ENCODE results near the gene RBM38. TPM values are rescaled to one million over a fixed set of nuclear protein-coding genes. Genes with fewer than 3 reads are reported as not detected.
A peak's percentile ranks its signal among the peaks of the same experiment; 100 is the strongest.

RBM38 gene
- total RNA-seq, 1 donor from 2014 or later: 26.6 TPM

- Histone ChIP-seq H2AFZ (replicated peaks) (no peak overlapping the region), H3K79me2 (ENCODE audit: low read depth) (no peaks in the 10 kb centered on the region), H3F3A (ENCODE audit: low read depth) (no peaks in the 10 kb centered on the region), H3K4me1 (peaks cover 17% of the 10 kb centered on the region), H3K9me3 (ENCODE audit: low read depth) (no peaks in the 10 kb centered on the region), H3K36me3 (no peaks in the 10 kb centered on the region), H3K27ac (no peak overlapping the region), H3K9ac (no peak overlapping the region), H4K20me1 (ENCODE audit: low read depth) (no peaks in the 10 kb centered on the region), H3K4me2 (no peak overlapping the region), H3K27me3 (no peaks in the 10 kb centered on the region), H3K4me3 (no peak overlapping the region)
- no peak for DNase-seq (ENCODE audit: low spot score)
- Mint-ChIP-seq H3K27me3 (ENCODE audit: insufficient read depth, low read depth) (peaks cover 12% of the 10 kb centered on the region), H3K36me3 (no peaks in the 10 kb centered on the region), H3K4me1 (peaks cover 43% of the 10 kb centered on the region), H3K4me3 (no peak overlapping the region), H3K27ac (peak overlapping the region; percentile 86), H3K9me3 (peaks cover 4% of the 10 kb centered on the region)
- no peak for TF ChIP-seq EZH2 (IDR thresholded peaks at IDR 0.05)
- TF ChIP-seq CTCF (IDR thresholded peaks at IDR 0.05): no peak
- no peak for TF ChIP-seq EZH2phosphoT487 (IDR thresholded peaks at IDR 0.05)
Observed at GRCh38 chr20:57433657-57434389, 42.6 kb downstream of the RBM38 start.

GRCh38 chr20:57434390-57434700 is 43.1 kb downstream of the RBM38 start:
- no peaks in the 10 kb centered on the region for H3K79me2 ChIP-seq (ENCODE audit: low read depth)
- Mint-ChIP-seq H3K4me1 (peaks cover 43% of the 10 kb centered on the region), H3K27ac (peak overlapping the region; percentile 68), H3K9me3 (peaks cover 4% of the 10 kb centered on the region), H3K27me3 (ENCODE audit: insufficient read depth, low read depth) (peaks cover 12% of the 10 kb centered on the region), H3K36me3 (no peaks in the 10 kb centered on the region), H3K4me3 (no peak overlapping the region)
- H3K9me3 ChIP-seq (ENCODE audit: low read depth): no peaks in the 10 kb centered on the region
- H2AFZ ChIP-seq (replicated peaks): no peak overlapping the region
- no peak for TF ChIP-seq EZH2phosphoT487 (IDR thresholded peaks at IDR 0.05)
- TF ChIP-seq CTCF (IDR thresholded peaks at IDR 0.05): peak; percentile 38
- H3K4me2 ChIP-seq: no peak overlapping the region
- no peak overlapping the region for H3K27ac ChIP-seq
- no peak overlapping the region for H3K9ac ChIP-seq
- H3K36me3 ChIP-seq: no peaks in the 10 kb centered on the region
- no peaks in the 10 kb centered on the region for H3K27me3 ChIP-seq
- peak; percentile 36 for DNase-seq (ENCODE audit: low spot score)
- H3F3A ChIP-seq (ENCODE audit: low read depth): no peaks in the 10 kb centered on the region
- H3K4me3 ChIP-seq: no peak overlapping the region
- peaks cover 18% of the 10 kb centered on the region for H3K4me1 ChIP-seq
- no peaks in the 10 kb centered on the region for H4K20me1 ChIP-seq (ENCODE audit: low read depth)

DNA sequence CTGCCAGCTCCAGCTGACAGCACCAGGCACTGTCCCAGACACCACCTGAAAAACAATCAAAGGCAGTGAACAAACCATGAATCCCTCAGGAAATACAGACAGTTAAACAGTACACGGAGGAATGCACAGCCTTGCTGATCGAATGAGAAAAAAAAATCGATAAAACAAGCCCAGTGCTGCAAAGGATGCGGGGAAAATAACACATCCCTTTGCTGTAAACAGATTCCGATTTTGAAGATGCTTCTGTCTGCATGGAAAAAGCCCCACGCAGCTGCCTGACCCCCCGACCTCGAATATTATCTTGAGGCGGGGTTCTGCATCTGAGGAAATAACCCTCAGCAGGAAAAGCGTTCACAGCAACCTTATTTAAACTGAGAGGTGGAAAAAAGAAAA is 43.9 kb downstream of the RBM38 start:
- Histone ChIP-seq H3F3A (ENCODE audit: low read depth) (no peaks in the 10 kb centered on the region), H3K4me1 (peaks cover 23% of the 10 kb centered on the region), H2AFZ (replicated peaks) (no peak overlapping the region), H3K4me2 (no peak overlapping the region), H3K9ac (no peak overlapping the region), H3K79me2 (ENCODE audit: low read depth) (no peaks in the 10 kb centered on the region), H3K27me3 (no peaks in the 10 kb centered on the region), H3K9me3 (ENCODE audit: low read depth) (no peaks in the 10 kb centered on the region), H4K20me1 (ENCODE audit: low read depth) (no peaks in the 10 kb centered on the region), H3K4me3 (no peak overlapping the region), H3K27ac (no peak overlapping the region), H3K36me3 (no peaks in the 10 kb centered on the region)
- Mint-ChIP-seq H3K27me3 (ENCODE audit: insufficient read depth, low read depth) (peaks cover 14% of the 10 kb centered on the region), H3K27ac (peak overlapping the region; percentile 90), H3K4me1 (peaks cover 50% of the 10 kb centered on the region), H3K36me3 (no peaks in the 10 kb centered on the region), H3K9me3 (peaks cover 4% of the 10 kb centered on the region), H3K4me3 (no peak overlapping the region)
- no peak for TF ChIP-seq EZH2phosphoT487 (IDR thresholded peaks at IDR 0.05)
- TF ChIP-seq CTCF (IDR thresholded peaks at IDR 0.05): no peak
- TF ChIP-seq EZH2 (IDR thresholded peaks at IDR 0.05): no peak
- DNase-seq (ENCODE audit: low spot score): no peak

All from neural progenitor cell (in vitro differentiated cells).